GM23248 (cell line): ENCODE measurements around the gene NTNG1. TPM values are rescaled to one million over a fixed set of nuclear protein-coding genes. Genes with fewer than 3 reads are reported as not detected.
A peak's percentile ranks its signal among the peaks of the same experiment; 100 is the strongest.

Experiments used
- DNase-seq: peaks from one replicate; pipeline ENCODE4 v3.0.0-alpha.2; 2015
- H2AFZ ChIP-seq: fragments of 200-600 bp; sonication (generic); 2 replicates; pipeline ENCODE4 v1.6.1; 2016; ENCODE audit warnings: antibody characterized with exemption
- H3F3A ChIP-seq: fragments of 200-600 bp; sonication (generic); 2 replicates; pipeline ENCODE4 v1.6.1; 2016; ENCODE audit warnings: mild to moderate bottlenecking, antibody characterized with exemption, mixed run types; ENCODE audit not compliant: insufficient read depth
- H3K27ac ChIP-seq: fragments of 200-600 bp; sonication (generic); 2 replicates; pipeline ENCODE4 v1.5.1; 2016; ENCODE audit warnings: mild to moderate bottlenecking
- H3K27me3 ChIP-seq: fragments of 200-600 bp; sonication (generic); replicated peaks from 2 replicates; pipeline ENCODE4 v1.6.1; 2016; ENCODE audit warnings: mild to moderate bottlenecking; ENCODE audit not compliant: insufficient read depth
- H3K36me3 ChIP-seq: fragments of 200-600 bp; sonication (generic); 2 replicates; pipeline ENCODE4 v1.6.1; 2016; ENCODE audit warnings: low read depth, mild to moderate bottlenecking
- H3K4me1 ChIP-seq: fragments of 200-600 bp; sonication (generic); 2 replicates; pipeline ENCODE4 v1.6.1; 2016; ENCODE audit warnings: mild to moderate bottlenecking; ENCODE audit not compliant: insufficient read depth
- H3K4me2 ChIP-seq: fragments of 200-600 bp; sonication (generic); one replicate; pipeline ENCODE4 v1.6.1; 2016; ENCODE audit warnings: mild to moderate bottlenecking; ENCODE audit not compliant: unreplicated experiment
- H3K4me3 ChIP-seq: fragments of 200-600 bp; sonication (generic); 2 replicates; pipeline ENCODE4 v1.5.1; 2016; ENCODE audit warnings: mild to moderate bottlenecking
- H3K79me2 ChIP-seq: fragments of 200-600 bp; sonication (generic); 2 replicates; pipeline ENCODE4 v1.6.1; 2016; ENCODE audit warnings: mild to moderate bottlenecking; ENCODE audit not compliant: insufficient read depth
- H3K9ac ChIP-seq: fragments of 200-600 bp; sonication (generic); 2 replicates; pipeline ENCODE4 v1.6.1; 2016; ENCODE audit warnings: mild to moderate bottlenecking
- H3K9me2 ChIP-seq: fragments of 200-600 bp; sonication (generic); 2 replicates; pipeline ENCODE4 v1.6.1; 2016; ENCODE audit warnings: mixed run types, mild to moderate bottlenecking, moderate library complexity; ENCODE audit not compliant: insufficient read depth
- H3K9me3 ChIP-seq: fragments of 200-600 bp; sonication (generic); one replicate; pipeline ENCODE4 v1.6.1; 2017; ENCODE audit warnings: low read depth
- H4K20me1 ChIP-seq: fragments of 200-600 bp; sonication (generic); 2 replicates; pipeline ENCODE4 v1.6.0; 2016; ENCODE audit not compliant: insufficient read depth
- EZH2 ChIP-seq: fragments of 200-600 bp; sonication (generic); IDR thresholded peaks from 2 replicates; pipeline ENCODE4 v1.6.1; 2018; ENCODE audit warnings: antibody characterized with exemption, mild to moderate bottlenecking; ENCODE audit not compliant: insufficient read depth, poor library complexity, severe bottlenecking
- EZH2phosphoT487 ChIP-seq: fragments of 200-600 bp; sonication (generic); IDR thresholded peaks from 2 replicates; pipeline ENCODE4 v1.6.1; 2018; ENCODE audit warnings: antibody characterized with exemption, moderate library complexity, mild to moderate bottlenecking, low read depth; ENCODE audit not compliant: insufficient read depth
- WGBS, 2 experiments: methylation state at CpG; one replicate each; pipeline ENCODE4 v1.1.6; 2015 to 2017; ENCODE audit warnings: low lambda C conversion rate in 2 of 2, low coverage in 1 of 2; ENCODE audit errors: missing lambda C conversion rate in 2 of 2; 5-methylcytosine and 5-hydroxymethylcytosine counted together
- in situ Hi-C: fragments of 300-500 bp; cut with MboI; formaldehyde crosslinking; loops from 2 replicates; pipeline ENCODE4 v1.15.0; 2020
- polyA plus RNA-seq: library from polyadenylated mRNA; unstranded; fragments of >200 nt; fragmentation: Nextera tagmentation; extraction: Ambion mirVana; gene quantifications from 2 replicates; pipeline ENCODE4 v1.2.1, GENCODE V29; 2016
- total RNA-seq: library from RNA; depleted of rRNA; stranded (reverse); fragments of >200 nt; shearing (Covaris generic); gene quantifications from 2 replicates; pipeline ENCODE4 v1.2.3, GENCODE V29; 2014

Gene NTNG1
- total and polyA plus RNA-seq, 2 experiments from 2014 or later, result 14.4 to 16.0 TPM

- Histone ChIP-seq H3K4me3 (no peak overlapping the region), H2AFZ (no peak overlapping the region), H3K79me2 (peaks cover 32% of the 10 kb centered on the region), H3K9me2 (no peaks in the 10 kb centered on the region), H3K4me2 (no peak overlapping the region), H3K27me3 (no peaks in the 10 kb centered on the region), H3F3A (no peaks in the 10 kb centered on the region; the same call in 1 of the 2 replicates), H3K36me3 (no peaks in the 10 kb centered on the region), H3K4me1 (peaks cover 6% of the 10 kb centered on the region), H3K9me3 (no peaks in the 10 kb centered on the region), H3K9ac (no peak overlapping the region), H3K27ac (no peak overlapping the region), H4K20me1 (no peaks in the 10 kb centered on the region)
- DNase-seq, result no peak
- WGBS, 2 experiments, result 95 to 100% methylated on average over 3 of the region's 3 CpGs
- TF ChIP-seq EZH2phosphoT487 (no peak), EZH2 (no peak)
- in situ Hi-C loops, result no loop called here
These were observed 47.3 kb downstream of the NTNG1 start for GRCh38 chr1:107188160-107188559.

- Histone ChIP-seq H3K9me3 (no peaks in the 10 kb centered on the region), H3K4me1 (peaks cover 4% of the 10 kb centered on the region; the same call in 1 of the 2 replicates), H3K9ac (no peak overlapping the region), H2AFZ (no peak overlapping the region), H3K79me2 (peaks cover 41% of the 10 kb centered on the region), H3K27me3 (no peaks in the 10 kb centered on the region), H3F3A (no peaks in the 10 kb centered on the region; the same call in 1 of the 2 replicates), H3K4me3 (no peak overlapping the region), H3K36me3 (no peaks in the 10 kb centered on the region), H3K9me2 (no peaks in the 10 kb centered on the region), H3K4me2 (no peak overlapping the region), H4K20me1 (no peaks in the 10 kb centered on the region), H3K27ac (no peak overlapping the region)
- in situ Hi-C loops, result no loop called here
- 54 to 67% methylated on average over 1 of the region's 1 CpG for WGBS, 2 experiments
- no peak for TF ChIP-seq EZH2phosphoT487
- no peak for TF ChIP-seq EZH2
- DNase-seq, result no peak
These were observed 53.5 kb downstream of the NTNG1 start for GRCh38 chr1:107194380-107194779.

GRCh38 chr1:107195476-107195875 is 54.6 kb downstream of the NTNG1 start:
- in situ Hi-C loops, result no loop called here
- DNase-seq, result no peak
- no peaks in the 10 kb centered on the region for H4K20me1 ChIP-seq
- H3K79me2 ChIP-seq, result peaks cover 45% of the 10 kb centered on the region
- H3K9me3 ChIP-seq, result no peaks in the 10 kb centered on the region
- H3K36me3 ChIP-seq, result no peaks in the 10 kb centered on the region
- TF ChIP-seq EZH2 (no peak), EZH2phosphoT487 (no peak)
- H2AFZ ChIP-seq, result no peak overlapping the region
- no peak overlapping the region for H3K4me2 ChIP-seq
- H3K9me2 ChIP-seq, result no peaks in the 10 kb centered on the region
- H3K9ac ChIP-seq, result no peak overlapping the region
- H3F3A ChIP-seq, result no peaks in the 10 kb centered on the region; the same call in 1 of the 2 replicates
- 91 to 100% methylated on average over 1 of the region's 1 CpG for WGBS, 2 experiments
- H3K4me1 ChIP-seq, result peaks cover 4% of the 10 kb centered on the region; the same call in 1 of the 2 replicates
- H3K27ac ChIP-seq, result no peak overlapping the region
- H3K4me3 ChIP-seq, result no peak overlapping the region
- H3K27me3 ChIP-seq, result no peaks in the 10 kb centered on the region

- Histone ChIP-seq H2AFZ (no peak overlapping the region), H3K9ac (no peak overlapping the region), H3K4me1 (peaks cover 4% of the 10 kb centered on the region; the same call in 1 of the 2 replicates), H3K79me2 (peaks cover 43% of the 10 kb centered on the region), H3K4me2 (no peak overlapping the region), H3K27ac (no peak overlapping the region), H3K36me3 (no peaks in the 10 kb centered on the region), H3K9me3 (peaks cover 1% of the 10 kb centered on the region), H3K4me3 (no peak overlapping the region), H3K9me2 (no peaks in the 10 kb centered on the region), H3K27me3 (no peaks in the 10 kb centered on the region), H3F3A (no peaks in the 10 kb centered on the region; the same call in 1 of the 2 replicates), H4K20me1 (no peaks in the 10 kb centered on the region)
- WGBS, 2 experiments, result 57 to 59% methylated on average over 5 of the region's 5 CpGs
- DNase-seq, result peak; percentile 28
- TF ChIP-seq EZH2phosphoT487, result no peak
- in situ Hi-C loops, result no loop called here
These were observed 56.2 kb downstream of the NTNG1 start for GRCh38 chr1:107196973-107197562.
